Mucosa of rectum (tissue), 2 donors: Measurements from ENCODE around the gene FGG.

Source experiments
- H3K27ac ChIP-seq, 2 donors: one replicate each; pipeline ENCODE4 v1.7.0; 2013; ENCODE audit warnings: inconsistent platforms in 2 of 2, low read depth in 2 of 2, low read length in 2 of 2
- H3K27me3 ChIP-seq, 2 donors: one replicate each; pipeline ENCODE4 v1.7.0; 2013; ENCODE audit warnings: low read length in 2 of 2; ENCODE audit not compliant: control insufficient read depth in 2 of 2, insufficient read depth in 2 of 2
- H3K36me3 ChIP-seq, 2 donors: one replicate each; pipeline ENCODE4 v1.7.0; 2013; ENCODE audit warnings: low read length in 2 of 2; ENCODE audit not compliant: control insufficient read depth in 2 of 2, insufficient read depth in 2 of 2
- H3K4me1 ChIP-seq, 2 donors: one replicate each; pipeline ENCODE4 v1.7.0; 2013; ENCODE audit warnings: low read length in 2 of 2, mild to moderate bottlenecking in 1 of 2; ENCODE audit not compliant: control insufficient read depth in 2 of 2, insufficient read depth in 2 of 2
- H3K4me3 ChIP-seq, 2 donors: one replicate each; pipeline ENCODE4 v1.7.0; 2013; ENCODE audit warnings: low read length in 2 of 2
- H3K9ac ChIP-seq, 2 donors: one replicate each; pipeline ENCODE4 v1.7.0; 2013; ENCODE audit warnings: low read length in 2 of 2, low read depth in 1 of 2, mild to moderate bottlenecking in 1 of 2
- H3K9me3 ChIP-seq, 2 donors: one replicate each; pipeline ENCODE4 v1.7.0; 2013; ENCODE audit warnings: low read length in 2 of 2; ENCODE audit not compliant: control insufficient read depth in 2 of 2
- donor health status: healthy.
- donor health status: Normal muscosa, but diverticular disease.

The FGG gene

GRCh38 chr4:154626793-154627484 is 14.5 kb upstream of the FGG start:
- H3K4me1 ChIP-seq = no peaks in the 10 kb centered on the region
- H3K9ac ChIP-seq = no peak overlapping the region
- peak overlapping the region; percentile 2 to 28 for H3K4me3 ChIP-seq
- no peaks in the 10 kb centered on the region for H3K9me3 ChIP-seq
- no peaks in the 10 kb centered on the region for H3K36me3 ChIP-seq
- peaks cover 12 to 13% of the 10 kb centered on the region in 2 donors for H3K27me3 ChIP-seq
- no peak overlapping the region for H3K27ac ChIP-seq

GRCh38 chr4:154625971-154626370 is 13.5 kb upstream of the FGG start:
- H3K27ac ChIP-seq = no peak overlapping the region
- H3K27me3 ChIP-seq = peaks cover 11 to 12% of the 10 kb centered on the region in 2 donors
- no peak overlapping the region for H3K4me3 ChIP-seq
- no peaks in the 10 kb centered on the region for H3K36me3 ChIP-seq
- H3K9ac ChIP-seq = no peak overlapping the region
- no peaks in the 10 kb centered on the region for H3K9me3 ChIP-seq
- H3K4me1 ChIP-seq = no peaks in the 10 kb centered on the region

GRCh38 chr4:154623995-154624394 is 11.5 kb upstream of the FGG start:
- no peak overlapping the region for H3K9ac ChIP-seq
- peaks cover 11 to 12% of the 10 kb centered on the region in 2 donors for H3K27me3 ChIP-seq
- no peaks in the 10 kb centered on the region for H3K4me1 ChIP-seq
- H3K4me3 ChIP-seq = no peak overlapping the region
- H3K36me3 ChIP-seq = no peaks in the 10 kb centered on the region
- H3K27ac ChIP-seq = no peak overlapping the region
- H3K9me3 ChIP-seq = no peaks in the 10 kb centered on the region

- Histone ChIP-seq H3K27me3 (peaks cover 11 to 12% of the 10 kb centered on the region in 2 donors), H3K9me3 (no peaks in the 10 kb centered on the region)
Observed at GRCh38 chr4:154623436-154623835, 11.0 kb upstream of the FGG start.

GRCh38 chr4:154622598-154622997 is 10.1 kb upstream of the FGG start:
- peaks cover 6 to 7% of the 10 kb centered on the region in 2 donors for H3K4me1 ChIP-seq
- H3K9ac ChIP-seq = no peak overlapping the region
- no peak overlapping the region for H3K4me3 ChIP-seq
- H3K9me3 ChIP-seq = no peaks in the 10 kb centered on the region
- H3K27ac ChIP-seq = no peak overlapping the region
- H3K27me3 ChIP-seq = peaks cover 8 to 12% of the 10 kb centered on the region in 2 donors
- no peaks in the 10 kb centered on the region for H3K36me3 ChIP-seq

More at GRCh38 chr4:154623436-154623835, 11.0 kb upstream of the FGG start:
- Histone ChIP-seq H3K4me3 (no peak overlapping the region), H3K36me3 (no peaks in the 10 kb centered on the region), H3K4me1 (peaks cover under 1 to 1% of the 10 kb centered on the region in 2 donors), H3K9ac (no peak overlapping the region), H3K27ac (no peak overlapping the region)

GRCh38 chr4:154620111-154620510 is 7.7 kb upstream of the FGG start:
- Histone ChIP-seq H3K27ac (no peak overlapping the region), H3K9ac (no peak overlapping the region), H3K4me3 (no peak overlapping the region), H3K9me3 (no peaks in the 10 kb centered on the region), H3K27me3 (no peaks in the 10 kb centered on the region), H3K4me1 (peaks cover 8 to 15% of the 10 kb centered on the region in 2 donors), H3K36me3 (no peaks in the 10 kb centered on the region)

GRCh38 chr4:154618708-154619315 is 6.4 kb upstream of the FGG start:
- Histone ChIP-seq H3K27ac (no peak overlapping the region), H3K4me1 (peaks cover 8 to 15% of the 10 kb centered on the region in 2 donors)

GRCh38 chr4:154617820-154618317 is 5.4 kb upstream of the FGG start:
- Histone ChIP-seq H3K27me3 (no peaks in the 10 kb centered on the region), H3K27ac (no peak overlapping the region), H3K9me3 (no peaks in the 10 kb centered on the region), H3K4me1 (peaks cover 8 to 15% of the 10 kb centered on the region in 2 donors), H3K36me3 (no peaks in the 10 kb centered on the region), H3K9ac (no peak overlapping the region), H3K4me3 (no peak overlapping the region)

More at GRCh38 chr4:154618708-154619315, 6.4 kb upstream of the FGG start:
- Histone ChIP-seq H3K9ac (no peak overlapping the region), H3K9me3 (no peaks in the 10 kb centered on the region), H3K36me3 (no peaks in the 10 kb centered on the region), H3K27me3 (no peaks in the 10 kb centered on the region), H3K4me3 (no peak overlapping the region)

GRCh38 chr4:154616731-154617130 is 4.3 kb upstream of the FGG start:
- Histone ChIP-seq H3K27me3 (no peaks in the 10 kb centered on the region), H3K9me3 (no peaks in the 10 kb centered on the region), H3K4me1 (peaks cover 8 to 15% of the 10 kb centered on the region in 2 donors), H3K9ac (no peak overlapping the region), H3K27ac (no peak overlapping the region), H3K36me3 (no peaks in the 10 kb centered on the region), H3K4me3 (no peak overlapping the region)

GRCh38 chr4:154616287-154616686 is 3.8 kb upstream of the FGG start:
- H3K36me3 ChIP-seq = no peaks in the 10 kb centered on the region
- peaks cover 8 to 15% of the 10 kb centered on the region in 2 donors for H3K4me1 ChIP-seq
- H3K27ac ChIP-seq = no peak overlapping the region
- no peaks in the 10 kb centered on the region for H3K27me3 ChIP-seq
- H3K9ac ChIP-seq = no peak overlapping the region
- no peaks in the 10 kb centered on the region for H3K9me3 ChIP-seq
- no peak overlapping the region for H3K4me3 ChIP-seq
